Muscle layer of duodenum (tissue), 2 donors: Measurements from ENCODE around the gene ANTXR1.

Experiments used
- H3K27ac ChIP-seq: one replicate; pipeline ENCODE4 v1.7.0; 2013; ENCODE audit warnings: mild to moderate bottlenecking, low read length
- H3K27me3 ChIP-seq: one replicate; pipeline ENCODE4 v1.7.0; 2013; ENCODE audit warnings: low read depth, mild to moderate bottlenecking, control low read depth, low read length
- H3K36me3 ChIP-seq, 2 donors: one replicate each; pipeline ENCODE4 v1.7.0; 2013; ENCODE audit warnings: low read length in 2 of 2, control low read depth in 1 of 2, mild to moderate bottlenecking in 1 of 2; ENCODE audit not compliant: insufficient read depth in 2 of 2, control insufficient read depth in 1 of 2
- H3K4me1 ChIP-seq, 2 donors: one replicate each; pipeline ENCODE4 v1.7.0; 2013; ENCODE audit warnings: low read length in 2 of 2, mild to moderate bottlenecking in 2 of 2, control low read depth in 1 of 2, moderate library complexity in 1 of 2; ENCODE audit not compliant: insufficient read depth in 2 of 2, control insufficient read depth in 1 of 2
- H3K4me3 ChIP-seq, 2 donors: one replicate each; pipeline ENCODE4 v1.7.0; 2013; ENCODE audit warnings: low read length in 2 of 2, low read depth in 1 of 2, mild to moderate bottlenecking in 1 of 2
- H3K9me3 ChIP-seq, 2 donors: one replicate each; pipeline ENCODE4 v1.7.0; 2013; ENCODE audit warnings: low read length in 2 of 2, control low read depth in 1 of 2, mild to moderate bottlenecking in 1 of 2; ENCODE audit not compliant: control insufficient read depth in 1 of 2
- donor health status: healthy.

Gene ANTXR1

DNA sequence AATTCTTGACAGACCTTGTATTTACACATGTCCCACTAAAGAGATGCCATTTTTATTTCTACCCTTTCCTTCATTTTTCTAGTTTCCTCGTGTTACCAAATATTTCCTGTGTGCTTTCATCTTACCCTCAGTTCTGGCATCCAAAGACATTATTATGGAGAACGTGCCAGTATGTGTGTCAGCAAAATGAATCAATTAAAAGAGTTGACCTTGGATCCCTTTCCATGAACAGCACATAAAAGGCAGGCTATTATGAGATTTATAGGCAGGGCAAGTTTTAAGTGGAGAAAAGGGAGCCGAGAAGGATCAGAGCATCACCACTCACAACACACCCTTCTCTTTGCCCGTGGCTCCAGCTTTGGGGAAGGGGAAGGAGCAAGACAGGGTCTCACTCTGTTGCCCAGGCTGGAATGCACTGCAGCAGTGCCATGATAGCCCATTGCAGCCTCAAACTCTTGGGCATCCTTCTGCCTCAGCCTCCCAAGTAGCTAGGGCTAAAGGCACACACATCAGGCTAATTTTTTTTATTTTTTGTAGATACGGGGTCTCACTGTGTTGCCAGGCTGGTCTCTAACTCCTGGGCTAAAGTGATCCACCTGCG, 224.2 kb downstream of the ANTXR1 start:
- Histone ChIP-seq H3K4me1 (no peaks in the 10 kb centered on the region), H3K4me3 (no peak overlapping the region), H3K36me3 (no peaks in the 10 kb centered on the region), H3K27ac (no peak overlapping the region), H3K27me3 (no peaks in the 10 kb centered on the region), H3K9me3 (no peaks in the 10 kb centered on the region)

DNA sequence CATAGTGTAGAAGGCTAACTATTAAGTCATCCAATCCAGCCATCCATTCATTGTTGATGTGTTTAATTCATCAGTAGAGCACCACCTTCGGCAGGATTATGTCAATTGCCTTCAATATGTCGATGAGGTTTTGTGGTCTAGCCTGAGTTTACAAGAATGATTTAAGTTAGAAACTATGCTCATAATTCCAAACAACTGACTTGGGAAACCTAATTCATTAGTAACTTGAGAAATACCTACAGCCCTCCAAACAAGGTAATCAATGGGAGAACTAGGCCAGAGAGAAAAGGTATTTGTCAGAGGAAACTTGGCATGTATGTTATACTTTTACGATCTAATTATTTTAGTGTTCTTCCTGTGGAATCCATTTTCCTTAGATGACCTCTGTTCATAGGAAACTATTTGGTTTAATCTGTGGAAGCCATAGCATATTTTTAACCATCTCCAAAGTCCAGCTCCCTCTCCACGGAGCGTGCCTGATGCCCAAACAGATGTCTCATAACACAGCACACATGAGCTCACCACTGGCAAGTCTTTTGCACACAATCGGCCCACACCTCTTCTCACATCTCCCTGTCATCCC, 225.6 kb downstream of the ANTXR1 start:
- no peaks in the 10 kb centered on the region for H3K4me1 ChIP-seq
- no peak overlapping the region for H3K4me3 ChIP-seq

DNA sequence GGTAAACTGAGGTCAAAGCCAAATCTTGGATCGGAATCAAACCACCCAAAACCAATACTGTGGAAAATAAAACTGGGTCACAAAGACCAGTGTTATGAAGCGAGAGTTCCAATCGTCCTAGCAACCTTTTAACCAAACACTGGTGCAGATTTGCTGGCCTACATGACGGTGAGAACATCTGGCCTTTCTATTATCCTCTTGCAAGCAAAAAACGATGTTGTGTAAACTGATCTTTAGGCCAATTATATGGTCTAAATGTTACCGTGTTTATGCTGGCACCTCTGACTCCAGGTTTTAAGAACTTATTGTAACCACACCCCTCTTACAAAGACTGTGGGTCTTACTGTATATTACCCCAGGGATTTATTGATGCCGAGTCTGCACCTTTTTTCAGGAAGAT, 228.1 kb downstream of the ANTXR1 start:
- Histone ChIP-seq H3K4me1 (no peaks in the 10 kb centered on the region), H3K36me3 (peaks cover 0 to 4% of the 10 kb centered on the region in 2 donors), H3K27ac (no peak overlapping the region), H3K27me3 (no peaks in the 10 kb centered on the region), H3K4me3 (no peak overlapping the region), H3K9me3 (no peaks in the 10 kb centered on the region)

More for the DNA sequence above, 225.6 kb downstream of the ANTXR1 start:
- no peak overlapping the region for H3K27ac ChIP-seq
- no peaks in the 10 kb centered on the region for H3K27me3 ChIP-seq
- no peaks in the 10 kb centered on the region for H3K9me3 ChIP-seq
- no peaks in the 10 kb centered on the region for H3K36me3 ChIP-seq

DNA sequence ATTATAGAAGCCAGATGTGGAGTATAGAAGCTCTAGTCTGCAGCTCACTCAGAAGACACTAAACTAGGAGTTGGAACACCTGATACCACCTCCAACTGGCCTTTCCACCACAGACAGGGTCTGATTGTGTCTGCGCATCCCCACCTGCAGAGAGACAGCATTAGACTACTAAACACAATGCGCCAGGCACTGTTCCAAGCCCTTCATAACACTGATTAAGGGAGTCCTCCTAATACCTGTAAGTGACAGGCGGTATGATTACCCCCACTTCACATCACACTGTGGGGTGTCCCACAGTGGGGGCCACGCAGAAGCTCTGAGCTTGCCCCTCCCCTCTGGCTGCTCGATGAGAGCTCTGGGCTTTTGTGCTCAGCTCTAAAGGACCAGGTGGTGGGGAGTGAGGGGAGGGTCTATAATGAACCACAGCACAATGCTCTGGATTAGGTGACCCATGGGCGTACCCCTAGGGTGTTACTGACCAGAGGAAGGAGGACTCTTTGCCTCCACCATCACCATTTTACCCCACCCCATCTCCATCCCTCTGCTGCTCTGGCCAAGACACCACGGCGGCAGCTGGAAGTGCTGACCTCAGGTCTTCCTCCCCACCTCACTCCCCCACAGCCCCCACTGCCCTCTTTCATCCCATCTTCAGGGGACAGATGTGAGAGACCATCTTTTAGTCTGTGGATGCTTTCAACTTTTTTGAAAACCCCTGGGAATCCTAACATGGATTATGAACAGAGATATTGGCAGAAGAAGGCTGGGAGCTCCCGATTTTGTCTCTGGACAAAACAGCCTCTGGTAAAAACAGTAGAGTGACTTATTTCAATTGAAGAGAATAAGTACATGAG, 228.9 kb downstream of the ANTXR1 start:
- Histone ChIP-seq H3K4me3 (no peak overlapping the region), H3K9me3 (no peaks in the 10 kb centered on the region), H3K27me3 (no peaks in the 10 kb centered on the region), H3K4me1 (no peaks in the 10 kb centered on the region), H3K36me3 (peaks cover 0 to 12% of the 10 kb centered on the region in 2 donors), H3K27ac (no peak overlapping the region)

DNA sequence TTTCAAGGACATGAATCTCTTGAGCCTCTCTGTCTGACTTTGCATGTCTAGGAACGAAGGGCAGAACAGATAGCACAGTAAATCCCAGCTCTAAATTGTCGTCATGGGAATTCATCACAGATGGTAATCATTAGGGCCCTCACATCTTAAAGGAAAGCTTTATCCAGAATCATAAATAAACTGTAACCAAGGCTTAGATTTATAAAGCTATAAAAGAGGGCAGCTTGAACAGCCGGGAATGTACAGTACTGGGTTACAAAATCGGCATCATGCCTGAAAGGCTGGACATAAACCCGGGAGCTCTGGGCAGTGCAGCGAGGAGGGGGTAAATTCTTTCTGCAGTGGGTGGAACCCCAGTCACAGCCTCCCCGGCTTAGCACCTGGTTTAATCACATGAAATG, 229.7 kb downstream of the ANTXR1 start:
- no peaks in the 10 kb centered on the region for H3K9me3 ChIP-seq
- H3K27ac ChIP-seq: no peak overlapping the region
- no peak overlapping the region for H3K4me3 ChIP-seq
- H3K4me1 ChIP-seq: no peaks in the 10 kb centered on the region
- H3K27me3 ChIP-seq: no peaks in the 10 kb centered on the region
- peaks cover 0 to 15% of the 10 kb centered on the region in 2 donors for H3K36me3 ChIP-seq

DNA sequence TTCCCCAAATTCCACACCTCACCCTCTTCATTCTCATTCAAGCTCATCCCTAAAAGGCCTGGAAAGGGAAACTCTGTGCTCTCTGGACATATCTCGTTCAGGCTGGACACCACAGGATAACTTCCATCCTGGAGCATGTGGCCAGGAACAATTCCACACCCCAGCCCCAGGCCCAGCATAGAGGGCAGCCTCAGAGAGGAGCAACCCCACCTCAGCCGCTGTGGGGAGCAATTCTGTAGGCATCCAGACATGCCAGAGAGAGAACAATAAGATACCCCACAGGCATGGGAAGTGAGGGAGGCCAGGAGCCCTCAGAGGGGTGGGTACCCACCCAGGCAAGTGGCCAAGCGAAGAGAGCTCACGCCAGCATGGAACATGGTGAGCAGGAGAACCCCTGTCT, 230.7 kb downstream of the ANTXR1 start:
- Histone ChIP-seq H3K4me1 (no peaks in the 10 kb centered on the region), H3K4me3 (no peak overlapping the region)

DNA sequence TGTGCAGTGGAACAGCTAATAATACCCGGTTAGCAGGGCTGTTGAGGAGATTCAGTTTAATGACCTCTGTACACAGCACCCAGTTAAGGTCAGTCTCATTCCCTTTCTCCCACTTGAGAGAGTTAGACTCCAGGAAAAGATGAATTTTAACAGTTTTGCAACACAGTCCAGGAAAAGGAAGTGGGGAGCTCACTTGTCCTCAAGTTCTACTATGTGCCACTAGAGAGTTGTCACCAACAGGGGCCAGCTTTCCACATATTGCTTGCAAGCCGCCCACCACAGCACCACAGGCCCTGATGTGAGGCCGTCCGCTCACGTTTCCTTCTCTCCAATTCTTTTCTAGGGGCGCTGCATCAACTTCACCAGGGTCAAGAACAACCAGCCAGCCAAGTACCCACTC, 231.9 kb downstream of the ANTXR1 start:
- Histone ChIP-seq H3K27me3 (no peaks in the 10 kb centered on the region), H3K4me3 (no peak overlapping the region), H3K9me3 (no peaks in the 10 kb centered on the region), H3K36me3 (peaks cover 0 to 15% of the 10 kb centered on the region in 2 donors), H3K27ac (no peak overlapping the region), H3K4me1 (no peaks in the 10 kb centered on the region)

More for the DNA sequence above, 230.7 kb downstream of the ANTXR1 start:
- Histone ChIP-seq H3K9me3 (no peaks in the 10 kb centered on the region), H3K27me3 (no peaks in the 10 kb centered on the region), H3K36me3 (peaks cover 0 to 15% of the 10 kb centered on the region in 2 donors), H3K27ac (no peak overlapping the region)

DNA sequence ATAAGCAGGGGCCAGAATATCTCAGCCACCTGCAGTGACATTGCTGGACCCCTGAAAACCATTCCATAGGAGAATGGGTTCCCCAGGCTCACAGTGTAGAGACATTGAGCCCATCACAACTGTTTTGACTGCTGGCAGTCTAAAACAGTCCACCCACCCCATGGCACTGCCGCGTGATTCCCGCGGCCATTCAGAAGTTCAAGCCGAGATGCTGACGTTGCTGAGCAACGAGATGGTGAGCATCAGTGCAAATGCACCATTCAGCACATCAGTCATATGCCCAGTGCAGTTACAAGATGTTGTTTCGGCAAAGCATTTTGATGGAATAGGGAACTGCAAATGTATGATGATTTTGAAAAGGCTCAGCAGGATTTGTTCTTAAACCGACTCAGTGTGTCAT, 234.6 kb downstream of the ANTXR1 start:
- no peaks in the 10 kb centered on the region for H3K9me3 ChIP-seq
- no peaks in the 10 kb centered on the region for H3K4me1 ChIP-seq
- H3K27ac ChIP-seq: no peak overlapping the region
- no peaks in the 10 kb centered on the region for H3K27me3 ChIP-seq
- peaks cover 0 to 15% of the 10 kb centered on the region in 2 donors for H3K36me3 ChIP-seq
- H3K4me3 ChIP-seq: no peak overlapping the region

DNA sequence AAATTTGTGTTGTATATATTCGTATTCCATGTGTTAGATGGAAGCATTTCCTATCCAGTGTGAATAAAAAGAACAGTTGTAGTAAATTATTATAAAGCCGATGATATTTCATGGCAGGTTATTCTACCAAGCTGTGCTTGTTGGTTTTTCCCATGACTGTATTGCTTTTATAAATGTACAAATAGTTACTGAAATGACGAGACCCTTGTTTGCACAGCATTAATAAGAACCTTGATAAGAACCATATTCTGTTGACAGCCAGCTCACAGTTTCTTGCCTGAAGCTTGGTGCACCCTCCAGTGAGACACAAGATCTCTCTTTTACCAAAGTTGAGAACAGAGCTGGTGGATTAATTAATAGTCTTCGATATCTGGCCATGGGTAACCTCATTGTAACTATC, 235.3 kb downstream of the ANTXR1 start:
- Histone ChIP-seq H3K9me3 (no peaks in the 10 kb centered on the region), H3K27ac (no peak overlapping the region), H3K4me3 (no peak overlapping the region), H3K36me3 (peaks cover 0 to 15% of the 10 kb centered on the region in 2 donors), H3K27me3 (no peaks in the 10 kb centered on the region), H3K4me1 (no peaks in the 10 kb centered on the region)

DNA sequence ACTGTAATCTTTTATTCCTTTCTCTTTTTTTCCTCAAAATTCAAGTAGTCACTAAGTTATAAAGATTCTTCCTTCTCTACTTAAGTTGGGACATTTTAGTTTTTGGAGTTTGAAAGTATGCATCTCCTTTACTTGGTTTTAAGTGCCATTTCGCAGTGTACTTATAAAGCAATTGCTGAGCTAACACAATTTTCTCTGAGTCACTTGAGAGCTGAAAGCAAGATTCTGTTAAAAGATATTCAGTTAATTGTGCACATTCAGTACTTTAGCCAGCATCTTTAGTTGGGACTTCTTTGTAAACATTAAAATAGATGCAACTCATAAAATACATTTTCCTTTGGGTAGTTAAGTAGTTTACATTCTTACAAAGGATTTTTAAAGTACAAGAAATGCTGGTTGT, 238.0 kb downstream of the ANTXR1 start:
- Histone ChIP-seq H3K36me3 (peaks cover 0 to 12% of the 10 kb centered on the region in 2 donors), H3K27me3 (no peaks in the 10 kb centered on the region), H3K4me1 (no peaks in the 10 kb centered on the region), H3K4me3 (no peak overlapping the region), H3K9me3 (no peaks in the 10 kb centered on the region), H3K27ac (no peak overlapping the region)

DNA sequence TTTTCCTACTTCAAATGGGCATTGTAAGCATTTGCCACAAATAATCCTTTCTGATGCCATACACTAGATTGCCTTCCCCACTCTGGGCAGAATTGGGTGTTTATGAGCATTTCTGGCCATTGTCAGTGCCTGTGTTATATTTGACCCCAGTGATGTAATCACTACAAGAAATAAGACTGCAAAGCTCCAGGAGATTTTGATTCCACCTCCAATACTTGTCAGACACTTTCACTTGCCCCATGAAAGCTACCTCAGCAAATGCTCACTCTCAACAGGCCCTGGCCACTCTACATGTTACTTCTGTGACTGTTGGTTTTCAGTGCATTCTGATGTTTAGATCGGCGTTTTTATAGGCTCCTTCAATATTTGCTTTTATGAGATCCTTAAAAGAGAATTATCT, 239.0 kb downstream of the ANTXR1 start:
- Histone ChIP-seq H3K27ac (no peak overlapping the region), H3K4me1 (no peaks in the 10 kb centered on the region), H3K4me3 (no peak overlapping the region), H3K27me3 (no peaks in the 10 kb centered on the region), H3K9me3 (no peaks in the 10 kb centered on the region), H3K36me3 (peaks cover 0 to 2% of the 10 kb centered on the region in 2 donors)
